GM18907 (cell line): ENCODE measurements around the gene NCF1.
"Not testable (repeated sequence)": the region's sequence is repeated elsewhere in the genome, so short reads cannot be mapped to it uniquely, and the experiment has no call there.

Experiments used
- ATAC-seq: cut with Tn5 transposase; IDR thresholded peaks from one replicate; pipeline ENCODE4 v1.9.1; 2021; ENCODE audit warnings: mild to moderate bottlenecking, moderate library complexity; ENCODE audit not compliant: unreplicated experiment

Gene NCF1

DNA sequence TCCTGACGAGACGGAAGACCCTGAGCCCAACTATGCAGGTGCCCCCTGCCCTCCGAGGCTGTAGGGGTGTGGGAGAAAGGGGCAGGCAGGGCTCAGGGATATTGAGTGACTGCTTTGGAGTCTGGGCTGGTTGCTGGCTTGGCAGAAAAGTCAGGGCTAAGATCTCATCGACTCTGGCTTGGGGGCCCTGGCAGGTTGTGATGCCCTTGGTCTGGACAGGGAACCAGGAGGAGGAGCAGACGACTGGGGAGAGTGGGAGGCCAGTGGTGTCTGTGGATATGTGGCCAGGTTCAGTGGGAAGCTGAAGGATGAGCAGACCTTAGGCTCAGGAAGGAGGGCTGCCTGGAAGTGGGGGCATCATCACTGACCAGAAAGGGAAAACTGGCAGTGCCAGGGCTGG, 9.8 kb downstream of the NCF1 start:
- not testable (repeated sequence) for ATAC-seq

DNA sequence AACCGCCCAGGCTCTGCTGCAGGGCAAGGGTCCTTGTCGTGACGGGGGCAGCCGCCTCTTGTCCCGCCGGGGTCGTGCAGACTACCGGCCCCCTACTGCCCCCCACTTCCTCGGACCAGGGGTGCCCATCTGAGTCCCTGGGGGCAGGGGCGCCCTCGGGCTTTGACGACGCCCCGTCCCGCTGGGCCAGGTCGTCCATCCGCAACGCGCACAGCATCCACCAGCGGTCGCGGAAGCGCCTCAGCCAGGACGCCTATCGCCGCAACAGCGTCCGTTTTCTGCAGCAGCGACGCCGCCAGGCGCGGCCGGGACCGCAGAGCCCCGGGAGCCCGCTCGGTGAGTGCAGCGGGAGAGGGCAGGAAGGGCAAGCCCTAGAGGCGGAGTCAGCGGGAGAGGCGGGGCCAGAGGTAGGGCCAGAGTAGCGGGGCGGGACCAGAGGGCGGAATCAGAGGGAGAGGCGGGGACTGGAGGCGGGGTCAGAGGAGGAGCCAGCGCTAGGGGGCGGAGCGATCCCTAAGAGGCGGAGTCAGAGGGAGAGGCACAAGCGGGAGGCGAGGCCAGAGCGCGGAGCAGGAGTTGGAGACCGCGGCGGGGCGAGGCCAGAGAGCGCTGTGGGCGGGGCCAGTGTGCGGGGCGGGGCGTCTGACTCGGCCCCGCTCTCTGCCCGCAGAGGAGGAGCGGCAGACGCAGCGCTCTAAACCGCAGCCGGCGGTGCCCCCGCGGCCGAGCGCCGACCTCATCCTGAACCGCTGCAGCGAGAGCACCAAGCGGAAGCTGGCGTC, 14.7 kb downstream of the NCF1 start:
- peak; percentile 92 for ATAC-seq

DNA sequence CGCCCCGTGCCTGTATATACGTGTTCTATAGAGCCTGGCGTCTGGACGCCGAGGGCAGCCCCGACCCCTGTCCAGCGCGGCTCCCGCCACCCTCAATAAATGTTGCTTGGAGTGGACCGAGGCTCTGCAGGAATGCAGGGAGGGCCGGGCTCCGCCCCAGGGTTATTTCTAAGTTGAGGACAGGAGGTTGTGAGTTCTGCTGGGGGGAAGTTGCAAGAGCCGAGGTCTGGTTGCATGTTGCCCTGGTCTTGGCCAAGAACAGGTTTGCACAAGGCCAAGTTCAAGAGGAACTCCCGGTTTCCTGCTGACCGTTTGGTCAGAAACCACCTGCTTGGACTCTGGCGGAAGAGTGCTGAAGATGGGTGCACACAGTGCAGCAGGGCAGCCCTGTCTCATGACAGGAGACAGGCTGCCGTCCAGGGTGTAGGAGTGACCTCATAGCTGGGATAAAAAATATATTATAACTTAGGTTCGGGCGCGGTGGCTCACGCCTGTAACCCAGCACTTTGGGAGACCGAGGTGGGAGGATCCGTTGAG, 15.5 kb downstream of the NCF1 start:
- not testable (repeated sequence) for ATAC-seq

DNA sequence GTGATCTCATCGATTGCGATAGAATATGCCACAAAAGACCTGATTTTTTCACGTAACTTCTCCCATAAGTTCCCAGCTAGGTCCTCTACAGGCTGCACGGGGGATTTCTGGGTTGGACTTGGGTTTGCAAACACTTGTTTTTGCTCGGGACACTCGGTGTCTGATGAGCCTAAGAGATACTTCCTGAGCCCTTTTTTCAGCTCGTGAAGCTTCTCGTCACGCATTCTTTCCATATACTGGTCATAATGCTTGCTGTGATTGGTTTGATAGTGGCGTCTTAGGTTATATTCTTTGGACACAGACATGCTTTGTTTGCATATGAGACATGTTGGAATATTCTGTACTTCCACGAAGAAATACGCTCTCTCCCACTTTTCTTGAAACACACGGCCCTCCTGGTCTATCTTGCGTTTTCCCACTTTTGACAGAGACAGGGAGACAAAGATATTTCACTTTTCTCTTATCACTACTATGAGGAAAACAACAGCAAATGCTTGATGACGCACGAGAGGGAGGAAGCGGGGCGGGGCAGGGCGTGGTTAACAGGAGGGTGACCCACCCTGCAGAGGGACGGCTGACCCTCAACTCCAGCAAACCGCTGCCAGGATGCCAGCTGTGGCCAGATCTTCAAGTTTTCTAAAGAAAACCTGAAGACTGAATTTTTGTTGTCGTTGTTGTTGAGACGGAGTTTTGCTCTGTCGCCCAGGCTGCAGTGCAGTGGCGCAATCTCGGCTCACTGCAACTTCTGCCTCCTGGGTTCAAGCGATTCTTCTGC, 24.2 kb downstream of the NCF1 start:
- ATAC-seq, result not testable (repeated sequence)

DNA sequence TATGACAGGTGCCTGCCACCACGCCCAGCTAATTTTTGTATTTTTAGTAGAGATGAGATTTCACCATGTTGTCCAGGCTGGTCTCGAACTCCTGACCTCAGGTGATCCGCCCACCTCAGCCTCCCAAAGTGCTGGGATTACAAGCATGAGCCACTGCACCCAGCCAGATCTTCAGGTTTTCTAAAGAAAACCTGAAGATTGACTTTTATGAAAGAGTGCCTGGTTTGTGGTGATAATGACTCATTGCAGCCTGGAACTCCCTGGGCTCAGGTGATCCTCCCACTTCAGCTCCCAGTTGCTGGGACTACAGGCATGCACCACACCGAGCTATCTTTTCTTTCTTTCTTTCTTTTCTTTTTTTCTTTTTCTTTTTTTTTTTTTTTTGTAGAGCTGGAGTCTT, 24.8 kb downstream of the NCF1 start:
- not testable (repeated sequence) for ATAC-seq

DNA sequence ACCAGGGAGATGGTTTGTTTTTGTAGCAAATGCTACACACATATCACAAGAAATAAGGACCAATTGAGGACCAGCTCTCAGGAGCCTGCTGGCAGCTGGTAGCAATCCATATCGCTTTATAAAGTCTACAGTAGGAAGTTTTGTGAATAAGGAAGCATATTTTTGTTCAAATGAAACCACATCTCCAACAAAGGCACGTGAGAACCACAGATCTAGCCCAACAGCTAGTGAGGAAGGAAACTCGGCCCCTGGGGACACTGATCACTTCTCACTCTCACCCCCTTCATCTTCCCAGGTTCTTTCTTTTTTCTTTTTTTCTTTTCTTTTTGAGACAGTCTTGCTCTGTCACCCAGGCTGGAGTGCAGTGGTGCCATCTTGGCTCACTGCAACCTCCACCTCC, 42.1 kb downstream of the NCF1 start:
- ATAC-seq, result not testable (repeated sequence)

DNA sequence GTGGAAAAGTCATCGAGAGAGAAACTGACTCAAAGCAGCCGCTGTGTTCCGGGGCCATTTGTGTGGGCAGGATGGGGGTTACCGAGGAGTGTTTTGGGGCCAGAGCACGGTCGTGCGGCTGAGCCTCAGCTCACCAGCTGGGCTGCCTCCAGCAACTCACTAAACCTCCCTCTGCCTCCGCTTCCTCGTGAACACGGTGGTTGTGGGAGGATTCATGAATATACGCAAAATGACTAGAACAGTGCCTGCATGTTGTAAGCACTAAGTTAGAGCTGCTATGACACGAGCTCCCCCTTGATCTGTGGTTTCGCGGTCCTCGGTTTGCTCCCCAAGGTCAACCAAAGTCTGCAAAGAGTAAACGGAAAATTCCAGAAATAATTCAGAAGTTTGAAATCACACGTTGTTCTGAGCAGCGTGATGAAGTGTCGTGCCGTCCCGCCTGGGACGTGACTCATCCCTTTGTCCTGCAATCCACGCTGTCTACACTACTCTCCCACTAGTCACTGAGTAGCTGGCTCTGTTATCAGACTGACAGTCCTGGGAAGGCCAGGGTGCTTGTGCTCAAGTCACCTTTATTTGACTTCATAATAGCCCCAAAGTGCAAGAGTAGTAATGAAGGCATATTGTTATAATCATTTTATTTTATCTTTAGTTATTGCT, 46.5 kb downstream of the NCF1 start:
- peak; percentile 81 for ATAC-seq

DNA sequence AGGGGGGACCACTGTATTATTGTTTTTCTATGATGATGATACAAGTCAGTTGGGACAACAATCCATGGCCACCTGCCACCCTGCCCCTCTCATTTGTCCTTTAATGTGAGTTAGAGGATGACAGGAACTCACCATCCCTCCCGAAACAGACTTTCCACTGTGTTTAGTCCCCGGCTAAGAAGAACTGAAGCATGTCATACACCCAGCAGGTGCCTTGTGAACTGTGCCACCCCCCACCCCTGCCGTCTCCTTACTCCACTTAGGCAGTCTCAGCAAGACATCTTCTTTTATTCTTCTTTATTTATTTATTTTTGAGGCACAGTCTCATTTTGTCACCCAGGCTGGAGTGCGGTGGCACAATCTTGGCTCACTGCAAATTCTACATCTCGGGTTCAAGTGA, 47.4 kb downstream of the NCF1 start:
- not testable (repeated sequence) for ATAC-seq

DNA sequence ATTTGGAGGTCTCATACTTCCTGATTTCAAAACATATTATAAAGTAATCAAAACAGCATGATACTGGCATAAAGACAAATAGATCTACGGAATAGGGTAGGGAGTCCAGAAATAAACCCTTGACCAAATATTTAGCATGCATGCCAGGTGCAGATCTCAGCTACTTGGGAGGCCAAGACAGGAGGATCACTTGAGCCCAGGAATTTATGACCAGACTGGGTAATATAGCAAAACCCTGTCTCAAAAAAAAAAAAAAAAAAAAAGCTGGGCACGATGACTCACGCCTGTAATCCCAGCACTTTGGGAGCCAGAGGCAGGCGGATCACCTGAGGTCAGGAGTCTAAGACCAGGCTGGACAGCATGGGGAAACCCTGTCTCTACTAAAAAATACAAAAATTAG, 56.1 kb downstream of the NCF1 start:
- ATAC-seq, result not testable (repeated sequence)

DNA sequence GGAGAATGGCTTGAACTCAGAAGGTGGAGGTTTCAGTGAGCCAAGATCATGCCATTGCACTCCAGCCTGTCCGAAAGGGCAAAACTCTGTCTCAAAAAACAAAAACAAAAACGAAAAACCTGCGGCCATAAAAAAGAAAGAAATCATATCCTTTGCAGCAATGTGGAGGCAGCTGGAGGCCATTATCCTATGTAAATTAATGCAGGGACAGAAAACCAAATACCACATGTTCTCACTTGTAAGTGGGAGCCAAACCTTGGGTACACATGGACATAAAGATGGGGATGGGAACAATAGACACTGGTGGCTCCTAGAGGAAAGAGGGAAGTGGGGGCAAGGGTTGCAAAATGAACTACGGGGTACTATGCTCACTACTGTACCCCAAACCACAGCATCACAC, 56.6 kb downstream of the NCF1 start:
- ATAC-seq, result not testable (repeated sequence)
